Renal cortex interstitium (tissue), 11 donors: ENCODE measurements around the gene EPB42. TPM values are rescaled to one million over a fixed set of nuclear protein-coding genes. Genes with fewer than 3 reads are reported as not detected.
"Not testable (repeated sequence)": the region's sequence is repeated elsewhere in the genome, so short reads cannot be mapped to it uniquely, and the experiment has no call there.

Experiments
- DNase-seq, 11 donors: peaks; one replicate each; pipeline ENCODE4 v3.0.0-alpha.2; 2013; ENCODE audit warnings: low read depth in 9 of 11, low spot score in 4 of 11; ENCODE audit errors: extremely low read depth in 1 of 11
- polyA plus RNA-seq, 3 donors: library from polyadenylated mRNA; unstranded; fragments of 120-200 nt; gene quantifications; one replicate each; pipeline ENCODE4 v1.2.1, GENCODE V29; 2013; ENCODE audit not compliant: insufficient read length in 3 of 3

Gene EPB42
- polyA plus RNA-seq, 3 donors, result 1.1 to 2.6 (median 1.2) TPM

- DNase-seq, result not testable (repeated sequence)
These were observed 22.3 kb downstream of the EPB42 start for GRCh38 chr15:43198556-43198955.

- DNase-seq, result not testable (repeated sequence)
These were observed 23.0 kb downstream of the EPB42 start for GRCh38 chr15:43197773-43198172.

GRCh38 chr15:43196760-43197548 lies 23.9 kb downstream of the EPB42 start:
- DNase-seq, result no peak

GRCh38 chr15:43194795-43195194 lies 26.0 kb downstream of the EPB42 start:
- no peak for DNase-seq

GRCh38 chr15:43193710-43194109 lies 27.1 kb downstream of the EPB42 start:
- DNase-seq, result no peak

GRCh38 chr15:43190178-43190577 lies 30.6 kb downstream of the EPB42 start:
- no peak for DNase-seq

GRCh38 chr15:43189296-43189695 lies 31.5 kb downstream of the EPB42 start:
- DNase-seq, result no peak

- DNase-seq, result peak in 2 of 11 donors; percentile 9 to 23
These were observed 33.2 kb downstream of the EPB42 start for GRCh38 chr15:43187544-43188155.

GRCh38 chr15:43186003-43186353 lies 34.8 kb downstream of the EPB42 start:
- peak in 1 of 11 donors; percentile 9 for DNase-seq

GRCh38 chr15:43185157-43186002 lies 35.4 kb downstream of the EPB42 start, which contains the start of gene CCNDBP1:
TSS of gene CCNDBP1 (plus strand) at chr15:43185403. CDS start at chr15:43185499, 96 bp downstream.
- DNase-seq, result peak in 9 of 11 donors; percentile 50 to 71 (median 62)

- no peak for DNase-seq
These were observed 36.3 kb downstream of the EPB42 start for GRCh38 chr15:43184407-43185124.

GRCh38 chr15:43183270-43183669 lies 37.5 kb downstream of the EPB42 start:
- DNase-seq, result no peak

- DNase-seq, result not testable (repeated sequence)
These were observed 43.7 kb downstream of the EPB42 start for GRCh38 chr15:43177147-43177546.

- not testable (repeated sequence) for DNase-seq
These were observed 45.0 kb downstream of the EPB42 start for GRCh38 chr15:43175656-43176309.

GRCh38 chr15:43169888-43170287 lies 50.9 kb downstream of the EPB42 start:
- DNase-seq, result no peak

GRCh38 chr15:43168192-43169107 lies 52.4 kb downstream of the EPB42 start:
- no peak for DNase-seq

GRCh38 chr15:43167261-43167660 lies 53.6 kb downstream of the EPB42 start:
- DNase-seq, result not testable (repeated sequence)
